Keratinocyte (primary cell): ENCODE results near the gene R3HDM4. TPM values are rescaled to one million over a fixed set of nuclear protein-coding genes. Genes with fewer than 3 reads are reported as not detected.
A peak's percentile ranks its signal among the peaks of the same experiment; 100 is the strongest.

Source experiments
- DNase-seq: peaks from one replicate; pipeline ENCODE4 v3.0.0-alpha.2; 2011; ENCODE audit warnings: low read depth, missing footprints, low spot score
- FAIRE-seq: peaks from 2 replicates; lab custom pipeline; 2011; peaks lifted over from hg19 to GRCh38; lab: Jason Lieb, UNC
- H2AFZ ChIP-seq: 2 replicates; pipeline ENCODE4 v1.6.0; 2012; ENCODE audit warnings: low read length, control low read depth, inconsistent platforms; ENCODE audit not compliant: control insufficient read depth
- H3K27ac ChIP-seq: 2 replicates; pipeline ENCODE4 v1.5.1; 2011; ENCODE audit warnings: low read length; ENCODE audit not compliant: control insufficient read depth, insufficient read depth
- H3K27me3 ChIP-seq: 3 replicates; pipeline ENCODE4 v1.6.0; 2011; ENCODE audit warnings: low read length; ENCODE audit not compliant: control insufficient read depth, insufficient read depth; ENCODE audit errors: extremely low read depth
- H3K36me3 ChIP-seq, 2 experiments: 2 replicates in 1 of 2; 3 replicates in 1 of 2; pipeline ENCODE4 v1.5.1; 2011; ENCODE audit warnings: low read length in 2 of 2, mild to moderate bottlenecking in 1 of 2; ENCODE audit not compliant: control insufficient read depth in 2 of 2, insufficient read depth in 2 of 2; ENCODE audit errors: extremely low read depth in 1 of 2
- H3K4me1 ChIP-seq: 3 replicates; pipeline ENCODE4 v1.5.1; 2011; ENCODE audit warnings: low read length; ENCODE audit not compliant: control insufficient read depth, insufficient read depth; ENCODE audit errors: extremely low read depth
- H3K4me2 ChIP-seq: 3 replicates; pipeline ENCODE4 v1.6.0; 2011; ENCODE audit warnings: low read depth, low read length; ENCODE audit not compliant: control insufficient read depth, insufficient read depth; ENCODE audit errors: extremely low read depth
- H3K4me3 ChIP-seq, 3 experiments: fragments of 200-600 bp in 1 of 3; sonication (generic) in 1 of 3; 2 replicates in 2 of 3; 3 replicates in 1 of 3; pipeline ENCODE4 v1.5.1; 2011 to 2016; ENCODE audit warnings: low read length in 3 of 3, mild to moderate bottlenecking in 3 of 3, control low read depth in 2 of 3, inconsistent platforms in 1 of 3, low read depth in 1 of 3, mixed read lengths in 1 of 3, mixed run types in 1 of 3, moderate library complexity in 1 of 3; ENCODE audit not compliant: control insufficient read depth in 2 of 3, insufficient read depth in 2 of 3; ENCODE audit errors: extremely low read depth in 1 of 3
- H3K79me2 ChIP-seq: 2 replicates; pipeline ENCODE4 v1.6.0; 2012; ENCODE audit warnings: low read length; ENCODE audit not compliant: control insufficient read depth, insufficient read depth
- H3K9ac ChIP-seq: 3 replicates; pipeline ENCODE4 v1.6.0; 2011; ENCODE audit warnings: low read length; ENCODE audit not compliant: control insufficient read depth, insufficient read depth; ENCODE audit errors: extremely low read depth
- H3K9me1 ChIP-seq: 3 replicates; pipeline ENCODE4 v1.6.0; 2011; ENCODE audit warnings: low read length; ENCODE audit not compliant: control insufficient read depth, insufficient read depth; ENCODE audit errors: extremely low read depth
- H3K9me3 ChIP-seq: 2 replicates; pipeline ENCODE4 v1.5.1; 2012; ENCODE audit warnings: low read depth, low read length; ENCODE audit not compliant: control insufficient read depth
- H4K20me1 ChIP-seq: 3 replicates; pipeline ENCODE4 v1.6.0; 2011; ENCODE audit warnings: low read length; ENCODE audit not compliant: control insufficient read depth, insufficient read depth; ENCODE audit errors: extremely low read depth
- EZH2 ChIP-seq: IDR thresholded peaks from one replicate; pipeline ENCODE4 v1.6.1; 2012; ENCODE audit warnings: inconsistent platforms, mild to moderate bottlenecking, low read length, moderate library complexity
- dilution Hi-C: fragments of 300-500 bp; cut with MboI; formaldehyde crosslinking; loops from one replicate; pipeline ENCODE4 v1.7.0; 2020; ENCODE audit warnings: low sequenced_read_pairs; ENCODE audit not compliant: extremely low pct_ligation_motif_present
- polyA plus RNA-seq, 5 experiments: library from polyadenylated mRNA; depleted of rRNA in 3 of 5; stranded (reverse) in 3 of 5; stranded (forward) in 1 of 5; unstranded in 1 of 5; fragments of >200 nt; gene quantifications; 1 replicate in 1 of 5; 2 replicates in 3 of 5; 3 replicates in 1 of 5; pipeline versions ENCODE4 v1.2.1 to v1.2.3, GENCODE V29; 2011 to 2012; ENCODE audit warnings: missing spikeins in 2 of 5, low read depth in 1 of 5, low replicate concordance in 1 of 5
- TF ChIP-seq, protein P1 (sequence below), 3 experiments: IDR thresholded peaks in 1 of 3; conservative IDR thresholded peaks in 1 of 3; optimal IDR thresholded peaks in 1 of 3; 2 replicates in 2 of 3; 3 replicates in 1 of 3; pipeline versions ENCODE3 to v1.5.1; 2011; ENCODE audit warnings: low read length in 3 of 3, mild to moderate bottlenecking in 3 of 3, moderate library complexity in 2 of 3, control low read depth in 1 of 3, inconsistent platforms in 1 of 3; ENCODE audit not compliant: insufficient read depth in 2 of 3; ENCODE audit errors: extremely low read depth in 1 of 3

Gene R3HDM4
- polyA plus RNA-seq, 1 donor (not counting 4 experiments of a cell fraction or from before 2014, with no cell fraction given) = 33.5 TPM

DNA sequence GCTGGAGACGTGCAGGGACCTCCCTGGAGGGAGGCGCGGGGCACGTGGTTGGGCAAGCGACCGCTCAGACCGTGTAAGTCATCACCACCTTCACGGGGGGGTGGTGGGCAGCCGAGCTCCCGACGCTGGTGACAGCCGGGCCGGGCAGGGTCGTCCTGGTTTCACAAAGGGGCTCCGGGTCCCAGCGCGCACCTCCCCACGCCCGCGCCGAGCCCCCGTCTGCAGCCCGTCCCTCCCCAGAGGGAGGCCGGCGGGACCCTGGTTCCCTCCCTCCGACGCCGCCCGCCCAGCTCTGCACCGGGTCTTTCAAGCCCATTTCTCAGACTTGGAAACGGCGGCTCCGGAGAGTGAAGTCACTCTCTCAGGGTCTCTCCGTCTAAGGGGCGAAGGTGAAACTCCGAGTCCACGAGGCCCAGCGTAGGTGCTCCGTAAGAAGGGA, 12.1 kb upstream of the R3HDM4 start:
- peak overlapping the region; percentile 72 to 90 (median 84) for H3K4me3 ChIP-seq
- H3K4me2 ChIP-seq = peak overlapping the region; percentile 59
- peak overlapping the region; percentile 41 for H2AFZ ChIP-seq
- H3K4me1 ChIP-seq = peaks cover 7% of the 10 kb centered on the region
- DNase-seq (no peak), FAIRE-seq (no peak)
- H4K20me1 ChIP-seq = no peaks in the 10 kb centered on the region
- dilution Hi-C loops = no loop called here
- TF ChIP-seq EZH2 = no peak
- TF ChIP-seq, protein P1, sequence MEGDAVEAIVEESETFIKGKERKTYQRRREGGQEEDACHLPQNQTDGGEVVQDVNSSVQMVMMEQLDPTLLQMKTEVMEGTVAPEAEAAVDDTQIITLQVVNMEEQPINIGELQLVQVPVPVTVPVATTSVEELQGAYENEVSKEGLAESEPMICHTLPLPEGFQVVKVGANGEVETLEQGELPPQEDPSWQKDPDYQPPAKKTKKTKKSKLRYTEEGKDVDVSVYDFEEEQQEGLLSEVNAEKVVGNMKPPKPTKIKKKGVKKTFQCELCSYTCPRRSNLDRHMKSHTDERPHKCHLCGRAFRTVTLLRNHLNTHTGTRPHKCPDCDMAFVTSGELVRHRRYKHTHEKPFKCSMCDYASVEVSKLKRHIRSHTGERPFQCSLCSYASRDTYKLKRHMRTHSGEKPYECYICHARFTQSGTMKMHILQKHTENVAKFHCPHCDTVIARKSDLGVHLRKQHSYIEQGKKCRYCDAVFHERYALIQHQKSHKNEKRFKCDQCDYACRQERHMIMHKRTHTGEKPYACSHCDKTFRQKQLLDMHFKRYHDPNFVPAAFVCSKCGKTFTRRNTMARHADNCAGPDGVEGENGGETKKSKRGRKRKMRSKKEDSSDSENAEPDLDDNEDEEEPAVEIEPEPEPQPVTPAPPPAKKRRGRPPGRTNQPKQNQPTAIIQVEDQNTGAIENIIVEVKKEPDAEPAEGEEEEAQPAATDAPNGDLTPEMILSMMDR (optimal IDR thresholded peaks at IDR 0.05 in 1 of 3, IDR thresholded peaks at IDR 0.05 in 1 of 3, conservative IDR thresholded peaks at IDR 0.05 in 1 of 3; ENCODE audit: extremely low read depth in 1 of 3, insufficient read depth in 2 of 3, low read length in 3 of 3) = no peak
- H3K9ac ChIP-seq = peak overlapping the region; percentile 82
- peaks cover 13% of the 10 kb centered on the region for H3K27me3 ChIP-seq
- no peaks in the 10 kb centered on the region for H3K9me1 ChIP-seq
- H3K36me3 ChIP-seq = no peaks in the 10 kb centered on the region
- H3K79me2 ChIP-seq = no peaks in the 10 kb centered on the region
- H3K27ac ChIP-seq = peak overlapping the region; percentile 83
- no peaks in the 10 kb centered on the region for H3K9me3 ChIP-seq

DNA sequence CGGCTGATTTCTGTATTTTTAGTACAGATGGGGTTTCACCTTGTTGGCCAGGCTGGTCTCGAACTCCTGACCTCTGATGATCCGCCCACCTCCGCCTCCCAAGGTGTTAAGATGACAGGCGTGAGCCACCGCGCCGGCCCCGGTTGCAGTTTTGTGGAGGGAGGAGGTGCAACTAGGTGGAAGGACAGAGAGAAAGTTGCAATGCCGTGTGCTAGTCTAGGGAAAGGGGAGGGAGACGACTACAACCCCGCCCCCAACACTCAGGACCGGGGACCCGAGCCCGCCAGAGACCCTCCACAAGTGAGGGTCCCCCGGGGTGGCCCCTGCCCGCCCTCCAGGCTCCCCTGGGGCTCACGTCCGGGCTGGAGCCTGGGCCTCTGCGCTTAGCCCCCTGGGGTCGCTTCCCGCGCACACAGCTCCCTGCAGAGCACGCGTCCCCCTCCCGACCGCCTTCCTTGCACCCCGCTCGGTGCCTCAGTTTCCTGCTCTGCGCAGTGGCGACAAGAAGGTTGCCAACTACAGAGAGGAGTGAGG, 11.6 kb upstream of the R3HDM4 start:
- Histone ChIP-seq H4K20me1 (no peaks in the 10 kb centered on the region), H3K9ac (peak overlapping the region; percentile 82), H3K9me1 (no peaks in the 10 kb centered on the region), H3K36me3 (no peaks in the 10 kb centered on the region), H3K4me2 (peak overlapping the region; percentile 59), H3K27ac (peak overlapping the region; percentile 83), H3K4me3 (peak overlapping the region; percentile 72 to 90 (median 84)), H3K4me1 (peaks cover 7% of the 10 kb centered on the region), H3K27me3 (peaks cover 17% of the 10 kb centered on the region), H3K79me2 (no peaks in the 10 kb centered on the region), H3K9me3 (no peaks in the 10 kb centered on the region), H2AFZ (peak overlapping the region; percentile 41)
- FAIRE-seq (no peak), DNase-seq (no peak)
- no peak for TF ChIP-seq EZH2
- TF ChIP-seq, protein P1 (optimal IDR thresholded peaks at IDR 0.05 in 1 of 3, IDR thresholded peaks at IDR 0.05 in 1 of 3, conservative IDR thresholded peaks at IDR 0.05 in 1 of 3; ENCODE audit: extremely low read depth in 1 of 3, insufficient read depth in 2 of 3, low read length in 3 of 3) = no peak
- dilution Hi-C loops = no loop called here
